Tibial artery (tissue), 4 donors: Measurements from ENCODE around the gene ZNHIT2.

Source experiments
- DNase-seq, 2 donors: peaks; one replicate each; pipeline ENCODE4 v3.0.0-alpha.2; 2019
- H3K27ac ChIP-seq, 2 donors: fragments of 200-600 bp; sonication (generic) in 1 of 2; 1 replicate in 1 of 2; 2 replicates in 1 of 2; pipeline ENCODE4 v1.5.1; 2018 to 2019; ENCODE audit warnings: mild to moderate bottlenecking in 1 of 2
- H3K27me3 ChIP-seq, 2 donors: fragments of 200-600 bp; sonication (generic) in 1 of 2; one replicate each; pipeline versions ENCODE4 v1.5.1 to v1.6.0; 2016 to 2019
- H3K36me3 ChIP-seq, 3 donors: fragments of 200-600 bp; sonication (generic) in 2 of 3; one replicate each; pipeline ENCODE4 v1.5.1; 2016 to 2019; ENCODE audit warnings: mild to moderate bottlenecking in 2 of 3
- H3K4me1 ChIP-seq, 4 donors: fragments of 200-600 bp; sonication (generic) in 2 of 4; 1 replicate in 3 of 4; 2 replicates in 1 of 4; pipeline ENCODE4 v1.5.1; 2016 to 2019
- H3K4me3 ChIP-seq, 2 donors: fragments of 200-600 bp; sonication (generic) in 1 of 2; 1 replicate in 1 of 2; 2 replicates in 1 of 2; pipeline ENCODE4 v1.5.1; 2018 to 2019; ENCODE audit warnings: mild to moderate bottlenecking in 2 of 2
- H3K9me3 ChIP-seq, 3 donors: fragments of 200-600 bp; sonication (generic) in 1 of 3; one replicate each; pipeline ENCODE4 v1.5.1; 2016 to 2019
- intact Hi-C: fragments of 100-400 bp; cut with DNase I; formaldehyde crosslinking; loops from one replicate; pipeline ENCODE4 v1.15.0; 2023; ENCODE audit warnings: low total_unique reads
- TF ChIP-seq, protein P1 (sequence below), 2 experiments: fragments of 200-600 bp in 1 of 2; fragments of 450-650 bp in 1 of 2; IDR thresholded peaks; one replicate each; pipeline ENCODE4 v1.5.1; 2017 to 2019; ENCODE audit warnings: antibody characterized with exemption in 2 of 2, mild to moderate bottlenecking in 1 of 2, moderate library complexity in 1 of 2

The ZNHIT2 gene

DNA sequence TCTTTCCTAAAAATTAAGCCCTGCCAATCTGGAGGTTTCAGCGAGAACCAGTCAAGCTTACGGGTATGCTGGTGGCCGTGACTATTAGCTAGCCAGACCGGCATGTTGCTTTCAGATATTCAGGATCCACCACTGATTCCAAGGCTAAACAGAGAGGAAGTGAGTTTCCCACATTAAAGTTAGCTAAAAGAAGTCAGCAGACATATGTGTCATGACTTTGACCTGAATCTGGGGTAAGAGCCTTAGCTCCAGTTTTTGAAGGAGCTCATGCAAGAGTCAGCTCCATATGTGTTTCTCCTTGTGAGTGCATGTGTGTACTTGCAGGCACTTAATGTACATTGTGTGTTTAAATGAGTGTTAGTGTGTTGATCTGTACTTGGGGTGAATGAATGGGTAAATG, 32.1 kb downstream of the ZNHIT2 start:
- Histone ChIP-seq H3K36me3 (peaks cover 25 to 46% (median 35%) of the 10 kb centered on the region in 3 donors), H3K27me3 (no peaks in the 10 kb centered on the region), H3K4me3 (no peak overlapping the region), H3K4me1 (peaks cover 0 to 21% (median 17%) of the 10 kb centered on the region in 4 donors), H3K9me3 (no peaks in the 10 kb centered on the region), H3K27ac (no peak overlapping the region)
- DNase-seq = no peak
- TF ChIP-seq, protein P1, sequence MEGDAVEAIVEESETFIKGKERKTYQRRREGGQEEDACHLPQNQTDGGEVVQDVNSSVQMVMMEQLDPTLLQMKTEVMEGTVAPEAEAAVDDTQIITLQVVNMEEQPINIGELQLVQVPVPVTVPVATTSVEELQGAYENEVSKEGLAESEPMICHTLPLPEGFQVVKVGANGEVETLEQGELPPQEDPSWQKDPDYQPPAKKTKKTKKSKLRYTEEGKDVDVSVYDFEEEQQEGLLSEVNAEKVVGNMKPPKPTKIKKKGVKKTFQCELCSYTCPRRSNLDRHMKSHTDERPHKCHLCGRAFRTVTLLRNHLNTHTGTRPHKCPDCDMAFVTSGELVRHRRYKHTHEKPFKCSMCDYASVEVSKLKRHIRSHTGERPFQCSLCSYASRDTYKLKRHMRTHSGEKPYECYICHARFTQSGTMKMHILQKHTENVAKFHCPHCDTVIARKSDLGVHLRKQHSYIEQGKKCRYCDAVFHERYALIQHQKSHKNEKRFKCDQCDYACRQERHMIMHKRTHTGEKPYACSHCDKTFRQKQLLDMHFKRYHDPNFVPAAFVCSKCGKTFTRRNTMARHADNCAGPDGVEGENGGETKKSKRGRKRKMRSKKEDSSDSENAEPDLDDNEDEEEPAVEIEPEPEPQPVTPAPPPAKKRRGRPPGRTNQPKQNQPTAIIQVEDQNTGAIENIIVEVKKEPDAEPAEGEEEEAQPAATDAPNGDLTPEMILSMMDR (IDR thresholded peaks at IDR 0.05) = no peak
- intact Hi-C loops = loop anchor here (5.0 kb wide), 1 partner anchor 58 kb away; the partner anchor contains the start of gene SNX15

DNA sequence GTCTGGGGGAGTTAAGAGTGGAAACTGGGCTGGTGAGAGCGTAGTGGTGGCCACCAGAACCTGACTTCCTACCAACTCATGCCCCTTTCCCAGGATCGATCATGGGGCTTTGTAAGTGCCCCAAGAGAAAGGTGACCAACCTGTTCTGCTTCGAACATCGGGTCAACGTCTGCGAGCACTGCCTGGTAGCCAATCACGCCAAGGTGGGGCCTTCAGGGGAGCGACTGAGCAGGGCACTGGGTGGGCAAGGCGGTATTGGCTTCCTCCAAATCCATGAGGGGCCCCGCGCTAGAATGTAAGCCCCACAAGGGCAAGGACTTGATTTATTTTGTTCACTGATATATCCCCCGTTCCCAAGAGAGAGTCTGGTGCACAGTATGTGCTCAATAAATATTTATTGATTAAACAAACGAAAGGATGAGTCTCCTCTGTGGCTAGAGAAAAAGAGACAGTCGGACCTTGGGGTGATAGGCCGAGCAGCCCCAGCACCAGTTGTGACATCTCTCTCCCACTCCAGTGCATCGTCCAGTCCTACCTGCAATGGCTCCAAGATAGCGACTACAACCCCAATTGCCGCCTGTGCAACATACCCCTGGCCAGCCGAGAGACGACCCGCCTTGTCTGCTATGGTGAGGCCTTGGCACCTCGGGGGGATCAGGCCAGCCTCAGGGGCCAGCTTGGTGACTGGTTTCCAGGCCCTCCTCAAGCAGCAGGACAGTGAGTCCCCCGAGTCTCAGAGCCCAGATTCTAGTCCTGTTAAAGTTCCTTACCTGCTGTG, 32.7 kb downstream of the ZNHIT2 start:
- H3K36me3 ChIP-seq = peaks cover 25 to 44% (median 35%) of the 10 kb centered on the region in 3 donors
- no peaks in the 10 kb centered on the region for H3K9me3 ChIP-seq
- intact Hi-C loops = loop anchor here (5.0 kb wide), 1 partner anchor 57 kb away; the partner anchor contains the start of gene SNX15
- DNase-seq = no peak
- H3K4me3 ChIP-seq = peak overlapping the region; percentile 67 to 70
- peaks cover 0 to 21% (median 17%) of the 10 kb centered on the region in 4 donors for H3K4me1 ChIP-seq
- H3K27ac ChIP-seq = peak overlapping the region; percentile 87 to 88
- TF ChIP-seq, protein P1 (IDR thresholded peaks at IDR 0.05) = no peak
- no peaks in the 10 kb centered on the region for H3K27me3 ChIP-seq

DNA sequence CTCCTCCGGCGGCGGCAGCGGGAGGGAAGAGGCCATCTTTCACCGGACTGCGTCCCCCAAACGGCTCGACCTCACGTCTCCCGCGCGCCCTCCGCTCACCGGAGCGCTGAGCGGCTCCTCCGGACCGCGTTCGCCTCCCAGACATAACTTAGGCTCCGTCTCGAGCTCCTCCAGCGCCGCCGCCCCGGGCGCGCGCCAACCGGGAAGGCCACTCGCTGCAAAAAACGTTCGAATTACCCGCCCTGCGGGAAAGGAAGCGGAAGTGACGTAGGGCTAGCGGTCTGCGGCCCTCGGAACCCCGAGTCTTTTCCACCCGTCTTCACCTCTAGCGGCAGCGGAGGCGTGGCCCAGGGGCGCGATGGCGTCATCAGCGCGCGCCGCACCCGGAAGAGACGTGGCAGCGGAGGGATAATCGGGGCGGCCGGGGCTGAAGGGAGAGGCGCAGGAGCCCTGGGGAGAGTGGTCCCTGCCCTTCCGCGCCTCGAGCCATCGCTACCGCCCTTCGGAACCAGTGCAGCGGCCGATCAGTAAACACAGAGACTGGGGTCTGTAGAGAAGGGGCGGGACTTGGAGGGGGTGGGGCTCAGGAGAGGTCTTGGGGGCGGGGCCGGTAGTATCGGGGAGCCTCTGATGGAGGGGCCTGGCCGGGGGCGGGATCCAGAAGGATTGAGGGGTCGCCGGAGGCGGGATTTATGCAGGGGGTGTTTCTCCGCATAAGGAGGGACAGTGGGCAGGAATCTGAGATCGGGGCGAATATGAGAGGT, 33.5 kb downstream of the ZNHIT2 start, which contains the start of the genes CDCA5 and ZFPL1:
Gene CDCA5 (minus strand): TSS at position 207 of the 764 bp plus-strand sequence. CDS start 62 bp downstream, at position 145.
Gene ZFPL1 (plus strand): TSS at position 389 of the 764 bp plus-strand sequence. CDS start 477 bp downstream, outside the sequence.
- intact Hi-C loops = no loop called here
- Histone ChIP-seq H3K27me3 (no peaks in the 10 kb centered on the region), H3K9me3 (no peaks in the 10 kb centered on the region), H3K36me3 (peaks cover 25 to 36% (median 30%) of the 10 kb centered on the region in 3 donors), H3K27ac (peak within 1 kb of the TSS; percentile 87 to 88), H3K4me1 (peaks cover 0 to 21% (median 17%) of the 10 kb centered on the region in 4 donors), H3K4me3 (peak within 1 kb of the TSS; percentile 67 to 70)
- TF ChIP-seq, protein P1 (IDR thresholded peaks at IDR 0.05) = peak in 1 of 2 experiments; percentile 29
- peak; percentile 93 to 97 for DNase-seq

DNA sequence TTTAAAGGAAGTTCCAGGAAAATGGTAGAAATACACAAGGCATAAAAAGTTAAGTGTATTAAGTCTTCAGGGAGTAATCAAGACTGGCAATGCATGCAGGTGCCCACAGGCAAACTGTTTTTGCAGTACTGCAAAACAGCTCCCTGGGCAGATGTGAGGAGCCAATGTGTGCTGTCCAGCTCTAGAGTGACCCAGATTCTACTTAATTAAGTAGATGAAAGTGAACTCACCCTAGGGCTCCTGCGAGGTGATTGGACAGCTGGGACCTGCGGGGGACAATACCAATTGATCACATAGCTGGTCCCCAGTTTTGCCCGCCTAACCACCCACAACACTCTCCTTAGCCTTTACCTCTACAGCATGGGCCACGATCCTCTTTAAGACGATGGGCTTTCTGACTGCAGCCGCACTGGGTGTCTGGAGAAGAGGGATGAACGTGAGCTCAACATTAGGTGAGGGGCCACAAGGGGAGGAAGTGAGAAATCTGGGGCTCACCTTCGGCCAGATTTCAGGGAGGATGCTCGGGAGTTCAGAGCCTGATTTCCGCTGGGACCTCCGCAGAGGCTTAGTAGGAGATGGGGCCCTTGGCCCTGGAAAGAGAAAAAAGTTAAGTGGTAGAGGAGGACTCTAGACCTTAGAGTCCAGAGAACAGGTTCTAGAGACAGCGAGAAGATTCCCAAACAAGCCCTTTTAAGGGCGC, 34.2 kb downstream of the ZNHIT2 start:
- H3K36me3 ChIP-seq = peaks cover 18 to 29% (median 22%) of the 10 kb centered on the region in 3 donors
- intact Hi-C loops = no loop called here
- DNase-seq = no peak
- no peaks in the 10 kb centered on the region for H3K27me3 ChIP-seq
- H3K4me1 ChIP-seq = peaks cover 0 to 21% (median 17%) of the 10 kb centered on the region in 4 donors
- H3K9me3 ChIP-seq = no peaks in the 10 kb centered on the region
- peak overlapping the region; percentile 87 to 88 for H3K27ac ChIP-seq
- H3K4me3 ChIP-seq = peak overlapping the region; percentile 67 to 70
- TF ChIP-seq, protein P1 (IDR thresholded peaks at IDR 0.05) = no peak

DNA sequence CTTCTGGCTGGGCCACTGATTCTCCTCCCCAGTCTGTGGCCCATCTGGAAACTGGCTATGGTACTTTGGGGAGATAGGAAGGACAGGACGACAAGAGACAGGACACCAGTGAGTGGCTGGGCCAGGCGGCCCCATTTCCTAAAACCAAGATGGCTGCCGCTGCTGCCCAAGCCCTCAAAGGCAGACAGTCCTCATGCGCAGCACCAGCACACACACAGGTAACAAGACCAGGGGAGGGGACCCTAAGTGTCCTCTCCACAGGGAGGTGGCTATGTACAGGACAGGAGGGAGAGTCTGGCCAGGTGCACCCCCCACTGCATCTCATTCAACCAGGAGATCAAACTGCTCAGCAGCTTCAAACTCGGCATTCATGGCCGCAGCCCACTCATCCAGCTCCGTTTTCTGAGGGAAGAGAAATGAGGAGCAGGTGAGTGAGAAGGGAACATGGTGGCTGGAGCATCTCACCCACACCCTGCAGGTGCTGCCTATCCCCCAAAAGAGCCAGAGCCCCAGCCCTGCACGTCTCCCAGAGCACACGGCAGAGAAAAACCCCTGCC, 38.6 kb downstream of the ZNHIT2 start:
- intact Hi-C loops = no loop called here
- Histone ChIP-seq H3K4me3 (no peak overlapping the region), H3K27me3 (no peaks in the 10 kb centered on the region), H3K4me1 (peaks cover 0 to 7% (median 6%) of the 10 kb centered on the region in 4 donors), H3K36me3 (no peaks in the 10 kb centered on the region), H3K9me3 (no peaks in the 10 kb centered on the region), H3K27ac (no peak overlapping the region)
- DNase-seq = no peak
- TF ChIP-seq, protein P1 (IDR thresholded peaks at IDR 0.05) = no peak
